ENCODE results near the gene SEMA3C. TPM values are rescaled to one million over a fixed set of nuclear protein-coding genes. Genes with fewer than 3 reads are reported as not detected.

Gene SEMA3C
- total RNA-seq, 1 donor from 2014 or later = 266 TPM

DNA sequence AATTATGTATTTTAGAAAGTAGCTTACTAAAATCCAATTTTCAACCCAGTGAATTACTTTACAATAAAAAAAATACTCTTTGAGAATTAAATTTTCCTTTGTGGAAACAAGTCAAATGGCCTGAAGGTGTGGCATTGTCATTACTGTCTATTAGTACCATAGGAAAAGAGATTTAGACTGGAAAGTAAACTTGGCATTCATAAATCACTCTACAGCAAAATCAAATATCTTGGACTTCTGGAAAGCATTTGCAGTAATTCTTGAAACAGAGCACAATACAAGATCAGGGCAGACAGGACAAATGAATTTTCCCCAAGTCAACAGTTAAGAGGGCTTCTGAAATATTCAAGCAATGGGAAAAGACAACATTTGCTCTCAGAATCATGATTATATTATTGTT, 28.0 kb upstream of the SEMA3C start:
- Histone ChIP-seq H3K27me3 (ENCODE audit: control insufficient read depth in 3 of 3, insufficient read depth in 3 of 3, low read length in 3 of 3) (no peaks in the 10 kb centered on the region), H3K27ac (ENCODE audit: low read depth, low read length) (no peak overlapping the region), H3K36me3 (ENCODE audit: control insufficient read depth in 3 of 3, insufficient read depth in 3 of 3, low read length in 3 of 3) (no peaks in the 10 kb centered on the region), H3K4me1 (ENCODE audit: control insufficient read depth in 3 of 3, insufficient read depth in 3 of 3, low read length in 3 of 3) (peaks cover 7 to 8% (median 8%) of the 10 kb centered on the region in 3 donors), H3K9ac (ENCODE audit: low read depth in 1 of 3, low read length in 3 of 3) (no peak overlapping the region), H3K9me3 (ENCODE audit: control insufficient read depth in 3 of 3, low read length in 3 of 3) (peaks cover 0 to 3% (median 0%) of the 10 kb centered on the region in 3 donors), H3K4me3 (ENCODE audit: low read length in 3 of 3) (no peak overlapping the region)

DNA sequence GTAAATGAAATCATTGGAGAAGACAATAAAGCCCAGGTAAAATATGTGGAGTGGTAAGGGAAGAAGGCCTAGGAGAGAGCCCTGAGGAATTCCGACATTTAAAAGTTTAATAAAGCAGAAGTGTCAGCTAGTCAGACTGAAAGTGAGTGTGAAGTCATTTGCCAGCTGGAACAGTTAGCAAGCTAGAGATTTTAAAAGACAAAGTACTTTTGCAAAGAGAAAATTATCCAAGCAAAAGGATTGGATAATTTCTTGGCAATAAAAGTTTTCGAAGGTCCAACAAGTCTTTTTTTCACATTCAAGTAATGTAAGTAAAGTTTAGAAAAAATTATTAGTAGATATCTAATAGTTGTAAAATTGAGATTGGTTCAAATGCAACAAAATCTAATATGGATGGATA, 27.1 kb upstream of the SEMA3C start:
- no peak overlapping the region for H3K27ac ChIP-seq (ENCODE audit: low read depth, low read length)
- H3K27me3 ChIP-seq (ENCODE audit: control insufficient read depth in 3 of 3, insufficient read depth in 3 of 3, low read length in 3 of 3) = no peaks in the 10 kb centered on the region
- peaks cover 0 to 3% (median 0%) of the 10 kb centered on the region in 3 donors for H3K9me3 ChIP-seq (ENCODE audit: control insufficient read depth in 3 of 3, low read length in 3 of 3)
- no peaks in the 10 kb centered on the region for H3K36me3 ChIP-seq (ENCODE audit: control insufficient read depth in 3 of 3, insufficient read depth in 3 of 3, low read length in 3 of 3)
- peaks cover 8 to 13% (median 11%) of the 10 kb centered on the region in 3 donors for H3K4me1 ChIP-seq (ENCODE audit: control insufficient read depth in 3 of 3, insufficient read depth in 3 of 3, low read length in 3 of 3)
- H3K9ac ChIP-seq (ENCODE audit: low read depth in 1 of 3, low read length in 3 of 3) = no peak overlapping the region
- H3K4me3 ChIP-seq (ENCODE audit: low read length in 3 of 3) = no peak overlapping the region

DNA sequence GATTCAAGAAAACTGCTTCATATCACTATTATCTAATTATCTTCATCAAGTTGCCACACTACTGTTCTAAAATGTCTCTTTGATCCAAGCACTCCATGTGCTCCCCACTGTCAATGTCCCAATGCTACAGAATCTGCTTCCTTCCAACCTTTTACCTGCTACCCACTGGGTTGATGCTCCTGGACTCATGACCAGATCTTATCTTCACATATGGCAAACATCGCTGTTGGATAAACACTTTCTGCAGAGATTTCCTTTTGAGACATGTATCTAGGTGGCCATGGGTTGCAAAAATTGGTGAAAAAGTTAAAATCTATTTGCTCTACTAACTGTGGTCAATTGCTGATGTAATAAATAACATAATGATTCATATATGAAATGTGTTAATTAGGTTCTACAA, 24.5 kb upstream of the SEMA3C start:
- Histone ChIP-seq H3K27ac (ENCODE audit: low read depth, low read length) (no peak overlapping the region), H3K4me3 (ENCODE audit: low read length in 3 of 3) (no peak overlapping the region), H3K36me3 (ENCODE audit: control insufficient read depth in 3 of 3, insufficient read depth in 3 of 3, low read length in 3 of 3) (no peaks in the 10 kb centered on the region), H3K9ac (ENCODE audit: low read depth in 1 of 3, low read length in 3 of 3) (no peak overlapping the region), H3K27me3 (ENCODE audit: control insufficient read depth in 3 of 3, insufficient read depth in 3 of 3, low read length in 3 of 3) (no peaks in the 10 kb centered on the region), H3K4me1 (ENCODE audit: control insufficient read depth in 3 of 3, insufficient read depth in 3 of 3, low read length in 3 of 3) (peaks cover 8 to 13% (median 11%) of the 10 kb centered on the region in 3 donors), H3K9me3 (ENCODE audit: control insufficient read depth in 3 of 3, low read length in 3 of 3) (no peaks in the 10 kb centered on the region)

DNA sequence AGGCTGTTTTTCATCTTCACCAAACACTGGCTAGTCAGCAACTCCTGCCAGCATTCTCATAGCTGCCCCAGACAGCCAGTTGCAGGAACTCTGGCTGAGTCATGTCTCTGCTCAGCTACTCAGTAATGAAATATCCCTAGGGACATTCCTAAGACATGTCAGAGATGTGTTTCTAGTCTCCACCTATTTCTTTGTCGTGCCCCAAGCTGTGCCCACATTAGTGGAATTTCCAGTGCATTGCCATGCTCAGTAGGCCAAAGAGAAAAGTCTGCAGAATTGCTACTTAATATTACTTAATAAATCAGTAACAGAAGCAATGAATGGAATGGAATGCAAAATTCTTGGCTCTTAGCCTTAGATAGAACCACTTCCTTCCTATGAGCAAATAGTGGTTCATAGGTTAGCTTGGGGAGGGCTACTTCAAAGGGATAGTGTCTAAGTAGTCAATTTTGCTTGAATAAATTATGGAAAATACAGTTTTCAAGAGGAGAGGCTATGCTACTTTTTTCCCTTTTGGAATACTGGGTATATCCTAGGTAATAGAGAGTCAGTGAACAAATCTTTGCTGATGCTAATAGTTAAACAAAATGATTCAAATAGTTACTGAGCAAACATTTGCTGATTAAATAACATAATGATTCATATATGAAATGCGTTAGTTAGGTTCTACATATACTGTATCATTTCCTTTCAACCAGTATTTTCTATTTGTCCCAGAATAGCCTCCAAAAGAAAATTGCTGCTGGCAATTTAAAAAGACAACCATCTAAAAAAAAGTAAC, 23.6 kb upstream of the SEMA3C start:
- no peaks in the 10 kb centered on the region for H3K27me3 ChIP-seq (ENCODE audit: control insufficient read depth in 3 of 3, insufficient read depth in 3 of 3, low read length in 3 of 3)
- no peaks in the 10 kb centered on the region for H3K36me3 ChIP-seq (ENCODE audit: control insufficient read depth in 3 of 3, insufficient read depth in 3 of 3, low read length in 3 of 3)
- H3K9ac ChIP-seq (ENCODE audit: low read depth in 1 of 3, low read length in 3 of 3) = no peak overlapping the region
- no peaks in the 10 kb centered on the region for H3K9me3 ChIP-seq (ENCODE audit: control insufficient read depth in 3 of 3, low read length in 3 of 3)
- peaks cover 8 to 13% (median 11%) of the 10 kb centered on the region in 3 donors for H3K4me1 ChIP-seq (ENCODE audit: control insufficient read depth in 3 of 3, insufficient read depth in 3 of 3, low read length in 3 of 3)
- H3K4me3 ChIP-seq (ENCODE audit: low read length in 3 of 3) = no peak overlapping the region
- peak overlapping the region; percentile 37 for H3K27ac ChIP-seq (ENCODE audit: low read depth, low read length)

- Histone ChIP-seq H3K9ac (ENCODE audit: low read depth in 1 of 3, low read length in 3 of 3) (no peak overlapping the region), H3K36me3 (ENCODE audit: control insufficient read depth in 3 of 3, insufficient read depth in 3 of 3, low read length in 3 of 3) (no peaks in the 10 kb centered on the region), H3K27ac (ENCODE audit: low read depth, low read length) (peak overlapping the region; percentile 57), H3K4me1 (ENCODE audit: control insufficient read depth in 3 of 3, insufficient read depth in 3 of 3, low read length in 3 of 3) (peaks cover 8 to 13% (median 11%) of the 10 kb centered on the region in 3 donors), H3K4me3 (ENCODE audit: low read length in 3 of 3) (no peak overlapping the region), H3K9me3 (ENCODE audit: control insufficient read depth in 3 of 3, low read length in 3 of 3) (no peaks in the 10 kb centered on the region), H3K27me3 (ENCODE audit: control insufficient read depth in 3 of 3, insufficient read depth in 3 of 3, low read length in 3 of 3) (no peaks in the 10 kb centered on the region)
Observed at GRCh38 chr7:80941208-80941758, 22.4 kb upstream of the SEMA3C start.

GRCh38 chr7:80940539-80941207, 21.8 kb upstream of the SEMA3C start:
- Histone ChIP-seq H3K4me3 (ENCODE audit: low read length in 3 of 3) (no peak overlapping the region), H3K27ac (ENCODE audit: low read depth, low read length) (peak overlapping the region; percentile 57), H3K4me1 (ENCODE audit: control insufficient read depth in 3 of 3, insufficient read depth in 3 of 3, low read length in 3 of 3) (peaks cover 8 to 13% (median 11%) of the 10 kb centered on the region in 3 donors), H3K27me3 (ENCODE audit: control insufficient read depth in 3 of 3, insufficient read depth in 3 of 3, low read length in 3 of 3) (no peaks in the 10 kb centered on the region), H3K36me3 (ENCODE audit: control insufficient read depth in 3 of 3, insufficient read depth in 3 of 3, low read length in 3 of 3) (no peaks in the 10 kb centered on the region), H3K9ac (ENCODE audit: low read depth in 1 of 3, low read length in 3 of 3) (no peak overlapping the region), H3K9me3 (ENCODE audit: control insufficient read depth in 3 of 3, low read length in 3 of 3) (no peaks in the 10 kb centered on the region)

GRCh38 chr7:80937336-80937735, 18.5 kb upstream of the SEMA3C start:
- Histone ChIP-seq H3K27ac (ENCODE audit: low read depth, low read length) (no peak overlapping the region), H3K36me3 (ENCODE audit: control insufficient read depth in 3 of 3, insufficient read depth in 3 of 3, low read length in 3 of 3) (no peaks in the 10 kb centered on the region)

GRCh38 chr7:80935991-80936780, 17.3 kb upstream of the SEMA3C start:
- no peak overlapping the region for H3K27ac ChIP-seq (ENCODE audit: low read depth, low read length)
- H3K9me3 ChIP-seq (ENCODE audit: control insufficient read depth in 3 of 3, low read length in 3 of 3) = no peaks in the 10 kb centered on the region
- no peaks in the 10 kb centered on the region for H3K27me3 ChIP-seq (ENCODE audit: control insufficient read depth in 3 of 3, insufficient read depth in 3 of 3, low read length in 3 of 3)
- peaks cover 0 to 2% (median 0%) of the 10 kb centered on the region in 3 donors for H3K4me1 ChIP-seq (ENCODE audit: control insufficient read depth in 3 of 3, insufficient read depth in 3 of 3, low read length in 3 of 3)
- H3K4me3 ChIP-seq (ENCODE audit: low read length in 3 of 3) = no peak overlapping the region
- no peaks in the 10 kb centered on the region for H3K36me3 ChIP-seq (ENCODE audit: control insufficient read depth in 3 of 3, insufficient read depth in 3 of 3, low read length in 3 of 3)
- H3K9ac ChIP-seq (ENCODE audit: low read depth in 1 of 3, low read length in 3 of 3) = no peak overlapping the region

More at GRCh38 chr7:80937336-80937735, 18.5 kb upstream of the SEMA3C start:
- no peaks in the 10 kb centered on the region for H3K9me3 ChIP-seq (ENCODE audit: control insufficient read depth in 3 of 3, low read length in 3 of 3)
- H3K4me1 ChIP-seq (ENCODE audit: control insufficient read depth in 3 of 3, insufficient read depth in 3 of 3, low read length in 3 of 3) = peaks cover 6 to 9% (median 7%) of the 10 kb centered on the region in 3 donors
- H3K9ac ChIP-seq (ENCODE audit: low read depth in 1 of 3, low read length in 3 of 3) = no peak overlapping the region
- H3K4me3 ChIP-seq (ENCODE audit: low read length in 3 of 3) = no peak overlapping the region
- H3K27me3 ChIP-seq (ENCODE audit: control insufficient read depth in 3 of 3, insufficient read depth in 3 of 3, low read length in 3 of 3) = no peaks in the 10 kb centered on the region

GRCh38 chr7:80934321-80934720, 15.5 kb upstream of the SEMA3C start:
- Histone ChIP-seq H3K27me3 (ENCODE audit: control insufficient read depth in 3 of 3, insufficient read depth in 3 of 3, low read length in 3 of 3) (no peaks in the 10 kb centered on the region), H3K27ac (ENCODE audit: low read depth, low read length) (no peak overlapping the region), H3K9me3 (ENCODE audit: control insufficient read depth in 3 of 3, low read length in 3 of 3) (no peaks in the 10 kb centered on the region), H3K4me3 (ENCODE audit: low read length in 3 of 3) (no peak overlapping the region), H3K4me1 (ENCODE audit: control insufficient read depth in 3 of 3, insufficient read depth in 3 of 3, low read length in 3 of 3) (no peaks in the 10 kb centered on the region), H3K36me3 (ENCODE audit: control insufficient read depth in 3 of 3, insufficient read depth in 3 of 3, low read length in 3 of 3) (no peaks in the 10 kb centered on the region), H3K9ac (ENCODE audit: low read depth in 1 of 3, low read length in 3 of 3) (no peak overlapping the region)

Data from skeletal muscle tissue (tissue), 4 donors.